ENCODE results near the gene TXLNA.

GRCh38 chr1:32192220-32192948 is 12.9 kb downstream of the TXLNA start:
- TF ChIP-seq CTCF (IDR thresholded peaks at IDR 0.05) = no peak
- no peak for TF ChIP-seq POLR2A (IDR thresholded peaks at IDR 0.05)
- TF ChIP-seq EP300 (IDR thresholded peaks at IDR 0.05) = no peak

Measured in ovary (tissue), 3 donors.